Right forelimb (tissue), 1 donor: ENCODE measurements around the gene KCNQ1.

Experiments
- DNase-seq: peaks from one replicate; pipeline ENCODE4 v3.0.0-alpha.2; 2018

Gene KCNQ1

GRCh38 chr11:2660357-2660939, 215.6 kb downstream of the KCNQ1 start:
- DNase-seq: no peak

DNA sequence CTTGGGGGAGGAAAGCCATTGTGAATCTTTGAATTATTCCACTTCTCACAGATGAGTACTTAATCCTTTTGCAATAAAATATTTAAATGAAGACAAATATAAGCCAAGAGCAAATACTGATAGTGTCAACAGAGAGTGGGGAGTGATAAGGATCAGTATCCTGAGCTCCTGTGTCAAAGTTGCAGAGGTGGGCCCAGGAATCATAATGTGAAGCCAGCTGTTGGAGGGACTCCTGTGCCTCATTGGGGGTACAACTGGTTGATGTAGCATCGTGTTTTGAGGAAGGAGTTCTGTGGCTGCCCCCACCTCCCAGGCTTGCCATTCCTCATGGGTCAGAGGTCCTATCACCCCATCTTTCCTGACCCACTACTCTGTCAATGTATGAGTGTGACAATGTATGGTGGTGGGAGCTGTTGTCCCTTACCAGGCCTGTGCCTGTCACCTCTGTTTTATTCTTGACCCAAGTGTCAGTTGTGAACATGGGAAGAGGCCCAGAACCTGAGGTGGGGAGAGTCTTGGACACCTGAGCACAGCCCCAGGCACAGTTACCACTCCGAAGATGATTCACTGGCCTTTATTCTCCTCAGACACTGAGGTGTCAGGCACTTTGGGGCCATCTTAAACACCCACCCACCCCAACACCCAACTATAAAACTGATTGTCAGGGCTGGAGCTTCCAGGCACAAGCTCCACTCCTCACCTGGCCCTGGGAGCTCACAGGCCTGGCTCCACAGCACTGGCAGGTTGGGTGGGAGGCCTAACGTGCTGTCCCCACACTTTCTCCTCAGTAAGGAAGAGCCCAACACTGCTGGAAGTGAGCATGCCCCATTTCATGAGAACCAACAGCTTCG, 216.6 kb downstream of the KCNQ1 start:
- DNase-seq: no peak

DNA sequence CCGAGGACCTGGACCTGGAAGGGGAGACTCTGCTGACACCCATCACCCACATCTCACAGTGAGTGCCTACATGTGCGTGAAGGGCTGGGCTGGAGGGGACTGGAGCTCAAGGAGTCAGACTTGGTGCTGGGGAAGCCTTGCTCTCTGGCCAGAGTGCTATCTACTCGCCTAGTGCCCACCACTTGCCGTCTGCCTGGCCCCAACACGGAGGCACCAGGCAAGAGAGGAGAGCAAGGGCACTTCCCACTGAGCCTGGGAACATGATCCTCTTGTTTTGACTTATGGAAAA, 217.2 kb downstream of the KCNQ1 start:
- peak; percentile 38 for DNase-seq

GRCh38 chr11:2662430-2663299, 217.9 kb downstream of the KCNQ1 start:
- DNase-seq: peak; percentile 43

DNA sequence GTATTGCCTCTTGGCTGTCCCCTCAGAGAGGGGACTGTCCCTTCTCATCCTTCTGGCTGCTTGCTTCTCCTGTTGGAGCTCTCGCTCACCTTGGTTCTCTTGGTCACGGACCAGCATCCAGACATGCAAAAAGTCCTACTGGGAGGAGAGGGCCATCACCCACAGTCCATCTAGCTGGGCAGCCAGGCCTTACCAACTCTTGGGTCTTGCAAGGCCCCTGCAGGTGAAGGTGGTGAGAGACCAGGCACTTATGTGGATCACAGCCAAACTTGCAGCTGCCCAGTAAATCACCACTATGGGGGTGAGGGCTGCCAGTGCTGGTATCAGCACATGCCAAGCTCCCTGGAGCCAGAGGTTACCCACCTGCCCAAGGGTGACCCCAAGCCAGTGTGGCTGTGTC, 218.7 kb downstream of the KCNQ1 start:
- DNase-seq: peak; percentile 35

GRCh38 chr11:2663915-2664314, 219.1 kb downstream of the KCNQ1 start:
- no peak for DNase-seq

GRCh38 chr11:2664376-2664775, 219.6 kb downstream of the KCNQ1 start:
- peak; percentile 36 for DNase-seq

DNA sequence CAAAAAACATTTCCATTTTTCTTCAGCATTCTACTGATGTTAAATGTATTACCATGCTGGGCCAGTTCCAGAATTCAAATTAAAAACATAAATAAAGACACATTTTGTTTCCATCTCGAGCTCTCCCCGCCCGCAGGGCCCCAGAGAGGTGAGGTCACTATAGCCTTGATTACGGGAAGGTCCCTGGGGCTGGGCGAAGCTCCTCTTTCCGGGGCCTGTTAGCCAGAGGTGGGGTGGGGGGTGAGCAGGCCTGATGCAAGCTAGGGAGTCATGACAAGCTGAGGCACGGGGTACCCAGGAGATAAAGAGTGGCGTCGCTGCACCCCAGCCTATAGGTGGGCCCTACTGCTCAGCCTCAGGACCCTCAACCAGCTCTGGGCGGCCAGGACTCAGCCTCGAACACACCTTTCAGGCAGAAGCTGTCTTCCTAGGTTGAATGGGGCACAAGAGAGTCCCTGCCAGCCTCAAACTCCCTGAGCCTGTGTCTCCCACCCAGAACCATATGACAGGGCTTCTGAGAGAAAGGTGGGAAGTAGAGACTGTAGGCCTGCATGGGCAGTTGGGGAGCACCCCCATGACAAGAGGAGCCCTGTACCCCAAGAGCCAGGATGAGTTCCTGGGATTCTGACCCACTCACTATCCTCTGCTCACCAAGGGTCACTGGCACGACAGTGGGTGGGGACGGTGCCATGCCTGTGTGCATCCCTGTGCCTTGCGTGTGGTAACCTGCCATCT, 220.2 kb downstream of the KCNQ1 start:
- DNase-seq: peak; percentile 51

DNA sequence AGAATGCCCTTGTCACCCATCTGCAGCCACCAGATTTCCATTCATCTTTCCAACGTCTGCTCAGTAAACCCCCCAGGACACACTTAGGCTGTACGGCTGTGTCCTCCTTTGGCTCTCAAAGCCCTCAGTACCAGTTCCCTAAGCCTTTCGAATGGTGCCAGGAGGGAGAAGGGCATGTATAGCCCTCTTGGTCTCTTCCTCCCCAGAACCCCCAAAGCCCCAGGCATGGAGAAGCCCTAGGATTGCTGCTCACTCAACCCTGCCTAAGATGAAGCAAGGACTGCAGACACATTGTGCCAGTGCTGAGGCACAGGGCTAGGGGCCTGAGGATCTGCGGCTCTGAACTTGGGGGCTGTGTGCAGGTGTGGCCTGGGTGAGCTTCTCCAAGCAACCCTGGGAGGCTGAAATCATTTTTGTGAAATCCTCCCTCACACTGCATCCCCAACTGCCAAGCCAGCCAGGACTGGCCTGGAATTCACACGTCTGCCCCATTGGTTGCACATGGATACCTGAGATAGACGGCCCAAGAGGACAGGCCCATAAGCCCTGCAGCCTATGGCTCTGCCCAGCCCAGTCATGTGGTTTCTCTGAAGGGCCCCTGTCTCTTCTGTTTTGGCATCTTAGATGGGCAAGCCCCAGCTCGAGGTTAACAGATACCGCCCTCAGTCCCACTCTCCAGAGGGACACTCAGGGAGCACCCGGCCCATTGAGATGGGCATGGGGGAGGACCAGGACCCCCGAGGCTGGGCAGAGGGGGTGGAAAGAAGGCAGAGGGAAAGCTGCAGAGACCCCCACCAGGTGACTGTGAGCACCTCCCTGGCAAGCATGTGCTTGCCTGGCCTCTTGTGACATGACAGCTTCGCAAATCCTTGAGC, 221.0 kb downstream of the KCNQ1 start:
- peak; percentile 38 for DNase-seq

GRCh38 chr11:2666401-2666741, 221.6 kb downstream of the KCNQ1 start:
- DNase-seq: peak; percentile 56

DNA sequence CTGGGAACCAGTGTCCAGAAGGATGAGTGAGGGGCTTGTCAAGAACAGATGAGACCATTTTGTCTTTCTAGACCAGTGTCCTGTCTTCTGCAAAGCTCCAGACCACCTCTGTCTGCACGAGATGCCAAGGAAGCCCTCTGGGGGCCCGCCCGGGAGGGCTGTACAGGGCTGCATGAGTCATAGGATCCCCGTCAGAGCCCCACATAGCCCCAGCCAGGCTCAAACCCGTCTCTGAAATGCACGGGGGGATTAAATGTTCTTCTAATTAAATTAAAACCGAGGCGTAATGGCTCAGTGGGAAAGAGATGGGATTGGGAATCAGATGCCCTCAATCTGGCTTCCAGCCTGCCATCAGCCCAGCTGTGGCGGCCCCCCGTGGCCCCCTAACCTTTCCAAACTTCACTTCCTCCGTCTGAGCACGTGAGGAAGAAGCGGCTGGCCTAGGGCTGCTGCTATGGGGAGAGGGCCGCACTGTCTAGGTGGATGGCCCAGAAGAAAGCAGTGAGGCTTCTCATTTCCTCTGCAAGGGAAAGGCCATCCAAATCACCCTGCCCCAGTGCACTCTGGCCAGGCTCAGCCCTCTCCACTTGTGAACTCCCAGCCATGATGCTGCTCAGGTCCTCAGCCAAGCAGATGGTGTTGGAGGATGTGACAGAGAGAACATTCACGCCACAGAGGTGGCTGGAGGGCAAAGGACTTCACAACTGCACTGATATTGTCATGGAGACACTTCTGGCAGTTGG, 222.2 kb downstream of the KCNQ1 start:
- peak; percentile 48 for DNase-seq

- DNase-seq: no peak
Observed at GRCh38 chr11:2667940-2668339, 223.1 kb downstream of the KCNQ1 start.

DNA sequence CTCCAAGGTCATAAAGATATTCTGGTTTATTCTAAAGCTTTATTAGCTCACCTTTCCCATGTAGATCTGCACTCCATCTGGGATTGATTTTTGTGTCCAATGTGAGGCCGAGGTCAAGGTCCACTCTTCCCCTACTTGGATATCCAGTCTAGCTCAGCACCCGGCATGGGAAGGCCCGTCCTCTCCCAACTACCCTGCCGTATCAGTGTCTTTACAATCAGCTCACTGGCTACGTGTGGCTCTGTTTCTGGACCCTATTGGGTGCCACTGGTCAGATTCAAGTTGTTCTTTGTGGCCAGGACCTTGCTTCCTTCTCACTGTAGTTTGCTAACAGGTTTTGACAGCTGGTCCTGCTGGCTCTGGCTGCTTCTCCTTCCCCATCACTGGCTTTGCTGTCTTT, 224.1 kb downstream of the KCNQ1 start:
- no peak for DNase-seq

DNA sequence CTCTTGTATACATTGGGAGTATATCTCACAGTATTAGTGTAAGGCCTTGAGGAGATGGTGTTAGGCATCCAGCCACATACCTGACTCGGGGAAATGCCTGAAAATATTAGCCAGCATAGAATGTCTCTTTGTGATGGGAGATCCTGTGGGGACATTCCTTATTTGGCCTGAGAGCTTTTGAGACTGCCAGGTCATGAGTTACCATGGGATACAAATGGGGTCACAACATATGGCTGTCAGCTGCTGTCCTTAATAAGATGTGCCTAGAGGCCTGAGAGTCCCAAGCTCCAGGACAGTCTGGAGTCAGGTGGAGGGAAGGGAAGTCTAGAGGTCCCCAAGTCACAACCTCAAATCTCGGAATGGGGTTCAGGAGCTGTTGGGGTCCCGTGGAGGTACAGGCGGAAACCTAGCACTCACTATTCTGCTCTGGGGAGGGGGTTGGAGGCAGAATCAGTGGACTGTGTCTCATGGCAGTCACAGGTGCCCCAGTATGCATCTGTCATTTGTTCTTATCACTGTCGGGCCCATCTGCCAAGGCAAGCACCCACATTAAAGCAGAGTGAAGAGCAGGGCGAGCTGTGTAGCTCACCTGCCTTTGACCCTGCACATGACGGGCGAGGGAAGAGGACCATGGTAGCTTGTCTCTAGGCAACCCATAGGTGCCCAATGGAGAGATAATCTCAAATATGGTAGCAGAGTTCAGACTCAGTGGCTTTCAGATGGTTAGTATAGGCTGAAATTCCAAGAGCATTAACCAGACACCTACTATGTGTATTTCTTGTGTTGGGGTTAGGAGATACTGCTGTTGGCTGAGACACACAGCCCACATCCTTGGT, 225.0 kb downstream of the KCNQ1 start:
- DNase-seq: peak; percentile 30

- DNase-seq: peak; percentile 37
Observed at GRCh38 chr11:2670541-2671100, 225.8 kb downstream of the KCNQ1 start.

DNA sequence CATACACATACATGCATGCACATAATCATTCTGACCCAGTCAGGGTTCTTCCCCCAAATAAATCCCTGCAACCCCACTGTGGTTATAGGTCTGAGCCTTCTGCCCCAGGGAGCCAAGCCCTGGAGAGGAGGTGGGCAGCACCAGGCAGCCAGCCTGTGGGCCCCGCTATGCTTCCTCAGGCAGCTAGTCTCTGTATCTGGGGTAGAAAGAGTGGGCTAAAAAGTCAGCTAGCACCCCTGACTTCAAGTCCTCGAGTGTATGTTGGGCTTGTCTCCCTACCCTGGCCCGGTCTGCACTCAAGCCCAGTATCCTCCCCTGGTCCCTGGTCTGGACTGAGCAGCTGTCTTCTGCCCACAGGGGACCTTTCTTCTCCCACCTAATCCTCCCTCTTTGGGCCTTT, 226.9 kb downstream of the KCNQ1 start:
- no peak for DNase-seq

DNA sequence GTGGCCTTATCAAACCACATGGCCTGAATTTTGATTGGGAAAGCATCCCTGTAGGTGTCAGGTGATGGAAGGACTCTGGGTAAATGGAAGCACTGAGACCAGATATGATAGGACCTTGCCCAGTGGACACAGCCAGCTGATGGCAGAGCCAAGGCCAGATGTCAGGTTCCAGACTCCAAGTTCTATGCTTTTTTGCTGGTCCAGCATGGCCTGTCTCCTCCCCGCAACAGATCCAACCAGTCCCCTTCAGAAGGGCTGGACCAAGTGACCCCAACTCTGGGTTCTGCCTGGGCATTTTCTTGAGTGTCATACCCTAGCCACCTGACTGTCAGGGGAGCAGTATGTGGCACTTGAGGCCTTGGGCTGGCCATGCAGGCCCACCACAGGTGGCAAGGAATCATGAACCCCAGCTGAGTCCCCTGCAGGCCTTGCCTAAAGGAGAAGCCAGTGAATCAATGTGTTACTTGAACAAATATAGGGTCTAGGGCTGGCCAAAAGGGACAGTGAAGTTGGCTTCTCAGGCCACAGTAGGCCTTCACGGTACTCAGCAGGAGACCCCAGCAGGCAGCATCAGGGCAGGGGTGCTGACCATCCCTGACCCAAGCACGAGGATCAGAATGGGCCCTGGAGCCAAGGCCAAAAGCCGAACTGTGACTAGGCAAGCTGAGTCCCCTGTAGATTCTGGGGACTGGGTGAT, 227.9 kb downstream of the KCNQ1 start:
- DNase-seq: peak; percentile 31

GRCh38 chr11:2673250-2673610, 228.4 kb downstream of the KCNQ1 start:
- peak; percentile 29 for DNase-seq

DNA sequence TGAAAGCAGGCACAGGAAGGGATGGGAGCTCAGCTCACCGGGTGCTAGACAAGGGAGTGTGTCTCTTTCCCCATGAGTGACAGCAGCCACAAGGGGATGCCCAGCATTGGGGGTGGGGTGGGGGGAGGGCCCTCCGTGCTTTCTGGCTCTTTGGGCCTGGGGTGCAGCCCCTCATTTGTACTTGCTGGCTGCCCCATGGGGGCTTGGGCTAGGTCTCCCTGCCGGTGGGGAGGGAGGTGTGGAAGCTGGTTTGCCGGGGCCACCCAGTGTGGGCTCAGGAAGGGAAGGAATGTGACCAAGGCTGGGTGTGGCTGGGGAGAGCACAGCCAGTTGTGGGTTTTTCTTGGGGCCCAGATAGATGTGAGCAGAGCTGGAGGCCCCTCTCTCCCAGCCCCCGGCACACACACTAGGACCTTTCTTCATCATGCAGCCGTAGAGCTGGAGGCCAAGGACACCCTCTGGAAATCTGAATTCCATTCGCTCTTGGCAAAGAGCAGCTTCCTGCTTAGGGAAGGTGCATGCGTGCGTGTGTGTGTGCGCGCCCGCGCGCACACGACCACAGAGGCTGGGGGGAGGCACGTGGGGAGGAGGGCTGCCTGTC, 229.2 kb downstream of the KCNQ1 start:
- DNase-seq: peak; percentile 51
